WTC11 (cell line): ENCODE measurements around the gene NT5C1B. TPM values are rescaled to one million over a fixed set of nuclear protein-coding genes. Genes with fewer than 3 reads are reported as not detected.

ENCODE experiments used
- ATAC-seq: fragments of 200-7000 bp; cut with Tn5 transposase; 2 replicates; pipeline ENCODE4 v1.10.0; 2021; ENCODE audit warnings: mild to moderate bottlenecking, moderate library complexity
- CTCF ChIA-PET: fragments of 300-600 bp; sonication (Branson Sonifier 250); formaldehyde crosslinking; loops from one replicate; lab custom pipeline; 2021; ENCODE audit warnings: antibody characterized with exemption; lab: Charles Lee
- POLR2A ChIA-PET: fragments of 350-600 bp; sonication (Branson Sonifier 250); formaldehyde crosslinking; loops from one replicate; lab custom pipeline; 2021; ENCODE audit warnings: antibody characterized with exemption; lab: Charles Lee
- DNase-seq: peaks from one replicate; pipeline ENCODE4 v3.0.0; 2021; ENCODE audit warnings: low spot score
- H3K27ac Mint-ChIP-seq: 2 replicates; pipeline ENCODE4 v1.8.0; 2021; ENCODE audit warnings: mixed read lengths
- H3K27me3 Mint-ChIP-seq: 2 replicates; pipeline ENCODE4 v1.8.0; 2021; ENCODE audit warnings: low read depth, mild to moderate bottlenecking, moderate library complexity, mixed read lengths
- H3K36me3 Mint-ChIP-seq: 2 replicates; pipeline ENCODE4 v1.8.0; 2021; ENCODE audit warnings: mixed read lengths
- H3K4me1 Mint-ChIP-seq: 2 replicates; pipeline ENCODE4 v1.8.0; 2022; ENCODE audit warnings: mixed read lengths
- H3K4me3 Mint-ChIP-seq: 2 replicates; pipeline ENCODE4 v1.8.0; 2021; ENCODE audit warnings: mild to moderate bottlenecking, moderate library complexity, mixed read lengths
- H3K9me3 Mint-ChIP-seq: 2 replicates; pipeline ENCODE4 v1.8.0; 2021; ENCODE audit warnings: mixed read lengths
- ARID4B ChIP-seq: sonication (generic); formaldehyde crosslinking; IDR thresholded peaks from 2 replicates; pipeline ENCODE4 v1.8.0; 2023; ENCODE audit warnings: missing genetic modification reagents, mild to moderate bottlenecking, borderline replicate concordance
- E2F1 ChIP-seq: sonication (generic); formaldehyde crosslinking; IDR thresholded peaks from 2 replicates; pipeline ENCODE4 v1.8.0; 2022; ENCODE audit warnings: mild to moderate bottlenecking, missing genetic modification reagents
- GABPB1 ChIP-seq: sonication (generic); formaldehyde crosslinking; IDR thresholded peaks from 2 replicates; pipeline ENCODE4 v1.8.1; 2023; ENCODE audit warnings: mild to moderate bottlenecking, missing genetic modification reagents
- NFYB ChIP-seq: sonication (generic); formaldehyde crosslinking; conservative IDR thresholded peaks from 2 replicates; pipeline ENCODE4 v1.8.0; 2022; ENCODE audit warnings: low read depth, missing genetic modification reagents
- PRDM15 ChIP-seq: sonication (generic); formaldehyde crosslinking; IDR thresholded peaks from 2 replicates; pipeline ENCODE4 v1.8.0; 2022; ENCODE audit warnings: missing genetic modification reagents
- SMAD3 ChIP-seq: sonication (generic); formaldehyde crosslinking; IDR thresholded peaks from 2 replicates; pipeline ENCODE4 v1.8.0; 2022; ENCODE audit warnings: missing genetic modification reagents, mild to moderate bottlenecking, borderline replicate concordance
- STAT6 ChIP-seq: sonication (generic); formaldehyde crosslinking; conservative IDR thresholded peaks from 2 replicates; pipeline ENCODE4 v1.8.1; 2023; ENCODE audit warnings: mild to moderate bottlenecking, low read depth, missing genetic modification reagents, moderate library complexity
- TEAD4 ChIP-seq: sonication (generic); formaldehyde crosslinking; IDR thresholded peaks from 2 replicates; pipeline ENCODE4 v1.8.0; 2022; ENCODE audit warnings: mild to moderate bottlenecking, missing genetic modification reagents
- ZBTB21 ChIP-seq: sonication (generic); formaldehyde crosslinking; IDR thresholded peaks from 2 replicates; pipeline ENCODE4 v1.8.1; 2023; ENCODE audit warnings: mild to moderate bottlenecking, missing genetic modification reagents, borderline replicate concordance
- ZNF121 ChIP-seq: sonication (generic); formaldehyde crosslinking; IDR thresholded peaks from 2 replicates; pipeline ENCODE4 v1.8.0; 2023; ENCODE audit warnings: missing genetic modification reagents
- ZNF396 ChIP-seq: fragments of 250-450 bp; sonication (Bioruptor Pico); IDR thresholded peaks from 2 replicates; pipeline ENCODE4 v1.8.0; 2021; ENCODE audit warnings: mild to moderate bottlenecking, moderate library complexity, borderline replicate concordance
- ZSCAN18 ChIP-seq: fragments of 250-450 bp; sonication (Bioruptor Pico); IDR thresholded peaks from 2 replicates; pipeline ENCODE4 v2.1.2; 2022; ENCODE audit warnings: mild to moderate bottlenecking, moderate library complexity
- total RNA-seq: library from RNA; stranded (reverse); gene quantifications from 3 replicates; pipeline ENCODE4 v1.2.3, GENCODE V29; 2021
- TF ChIP-seq, protein P1 (sequence below): sonication (generic); formaldehyde crosslinking; IDR thresholded peaks from 2 replicates; pipeline ENCODE4 v1.8.1; 2022; ENCODE audit warnings: mild to moderate bottlenecking, moderate library complexity, missing genetic modification reagents
- TF ChIP-seq, protein P2 (sequence below): sonication (generic); formaldehyde crosslinking; IDR thresholded peaks from 2 replicates; pipeline ENCODE4 v1.8.1; 2023; ENCODE audit warnings: mild to moderate bottlenecking, moderate library complexity, missing genetic modification reagents
- TF ChIP-seq, protein P3 (sequence below): fragments of 250-450 bp; sonication (Bioruptor Pico); IDR thresholded peaks from 2 replicates; pipeline ENCODE4 v1.9.0; 2021; ENCODE audit warnings: moderate library complexity, mild to moderate bottlenecking, inconsistent platforms, borderline replicate concordance

The NT5C1B gene
- total RNA-seq, 1 experiment from 2014 or later, result not detected

DNA sequence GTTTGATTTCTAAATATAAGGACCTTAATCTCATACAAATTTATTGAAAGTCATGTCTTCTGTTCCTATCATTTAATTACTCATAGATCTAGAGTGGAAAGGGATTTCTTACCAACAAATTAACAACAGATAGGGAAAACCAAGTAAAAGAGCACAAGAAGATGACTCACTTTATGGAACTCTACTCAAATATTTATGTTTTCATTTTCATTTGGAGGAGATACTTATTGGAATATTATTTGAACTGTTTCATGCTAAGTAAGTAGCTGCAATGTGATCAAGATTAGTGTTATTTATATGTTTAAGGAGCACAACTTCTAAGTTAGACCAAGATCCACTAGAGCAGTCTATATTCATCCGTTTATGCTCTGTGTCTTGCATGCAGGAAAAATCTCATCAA, 1.3 kb downstream of the NT5C1B start:
- Mint-ChIP-seq H3K4me1 (no peaks in the 10 kb centered on the region), H3K27me3 (no peaks in the 10 kb centered on the region; the same call in 1 of the 2 replicates), H3K36me3 (no peaks in the 10 kb centered on the region), H3K27ac (no peak overlapping the region), H3K9me3 (peaks cover 8% of the 10 kb centered on the region), H3K4me3 (no peak overlapping the region)
- DNase-seq, result no peak
- ChIA-PET POLR2A (no interaction called here), CTCF (no interaction called here)
- TF ChIP-seq TEAD4 (CRISPR knock-in tag) (no peak), PRDM15 (CRISPR knock-in tag) (no peak), E2F1 (CRISPR knock-in tag) (no peak), GABPB1 (CRISPR knock-in tag) (no peak), ZBTB21 (CRISPR knock-in tag) (no peak), ARID4B (CRISPR knock-in tag) (no peak), ZSCAN18 (CRISPR knock-in tag) (no peak), ZNF396 (no peak), NFYB (no peak), SMAD3 (no peak), ZNF121 (no peak), STAT6 (CRISPR knock-in tag) (no peak)
- TF ChIP-seq, protein P1, sequence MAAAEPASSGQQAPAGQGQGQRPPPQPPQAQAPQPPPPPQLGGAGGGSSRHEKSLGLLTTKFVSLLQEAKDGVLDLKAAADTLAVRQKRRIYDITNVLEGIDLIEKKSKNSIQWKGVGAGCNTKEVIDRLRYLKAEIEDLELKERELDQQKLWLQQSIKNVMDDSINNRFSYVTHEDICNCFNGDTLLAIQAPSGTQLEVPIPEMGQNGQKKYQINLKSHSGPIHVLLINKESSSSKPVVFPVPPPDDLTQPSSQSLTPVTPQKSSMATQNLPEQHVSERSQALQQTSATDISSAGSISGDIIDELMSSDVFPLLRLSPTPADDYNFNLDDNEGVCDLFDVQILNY (CRISPR knock-in tag), result no peak
- TF ChIP-seq, protein P2, sequence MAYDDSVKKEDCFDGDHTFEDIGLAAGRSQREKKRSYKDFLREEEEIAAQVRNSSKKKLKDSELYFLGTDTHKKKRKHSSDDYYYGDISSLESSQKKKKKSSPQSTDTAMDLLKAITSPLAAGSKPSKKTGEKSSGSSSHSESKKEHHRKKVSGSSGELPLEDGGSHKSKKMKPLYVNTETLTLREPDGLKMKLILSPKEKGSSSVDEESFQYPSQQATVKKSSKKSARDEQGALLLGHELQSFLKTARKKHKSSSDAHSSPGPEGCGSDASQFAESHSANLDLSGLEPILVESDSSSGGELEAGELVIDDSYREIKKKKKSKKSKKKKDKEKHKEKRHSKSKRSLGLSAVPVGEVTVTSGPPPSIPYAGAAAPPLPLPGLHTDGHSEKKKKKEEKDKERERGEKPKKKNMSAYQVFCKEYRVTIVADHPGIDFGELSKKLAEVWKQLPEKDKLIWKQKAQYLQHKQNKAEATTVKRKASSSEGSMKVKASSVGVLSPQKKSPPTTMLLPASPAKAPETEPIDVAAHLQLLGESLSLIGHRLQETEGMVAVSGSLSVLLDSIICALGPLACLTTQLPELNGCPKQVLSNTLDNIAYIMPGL (CRISPR knock-in tag), result no peak
- TF ChIP-seq, protein P3, sequence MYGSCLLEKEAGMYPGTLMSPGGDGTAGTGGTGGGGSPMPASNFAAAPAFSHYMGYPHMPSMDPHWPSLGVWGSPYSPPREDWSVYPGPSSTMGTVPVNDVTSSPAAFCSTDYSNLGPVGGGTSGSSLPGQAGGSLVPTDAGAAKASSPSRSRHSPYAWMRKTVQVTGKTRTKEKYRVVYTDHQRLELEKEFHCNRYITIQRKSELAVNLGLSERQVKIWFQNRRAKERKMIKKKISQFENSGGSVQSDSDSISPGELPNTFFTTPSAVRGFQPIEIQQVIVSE (CRISPR knock-in tag), result no peak
- ATAC-seq, result no peak
